Activated CD8-positive, alpha-beta T cell treated with anti-CD3 and anti-CD28 coated beads for 36 hours (primary cell): ENCODE results near the gene MTFMT. TPM values are rescaled to one million over a fixed set of nuclear protein-coding genes. Genes with fewer than 3 reads are reported as not detected.

Experiments used
- ATAC-seq: fragments of 200-7000 bp; cut with Tn5 transposase; one replicate; pipeline ENCODE4 v1.10.0; 2021; ENCODE audit warnings: mild to moderate bottlenecking, moderate library complexity
- CTCF ChIA-PET: fragments of 350-600 bp; sonication (Branson Sonifier 250); formaldehyde crosslinking; loops from one replicate; lab custom pipeline; 2021; ENCODE audit warnings: antibody characterized with exemption; lab: Charles Lee
- POLR2A ChIA-PET: fragments of 350-600 bp; sonication (Branson Sonifier 250); formaldehyde crosslinking; loops from one replicate; lab custom pipeline; 2021; ENCODE audit warnings: antibody characterized with exemption; lab: Charles Lee
- DNase-seq: peaks from one replicate; pipeline ENCODE4 v3.0.0-alpha.2; 2020
- H3K27ac Mint-ChIP-seq: one replicate; pipeline ENCODE4 v1.8.0; 2021; ENCODE audit warnings: mild to moderate bottlenecking, mixed read lengths
- H3K27me3 Mint-ChIP-seq: one replicate; pipeline ENCODE4 v1.8.0; 2021; ENCODE audit warnings: mixed read lengths
- H3K36me3 Mint-ChIP-seq: one replicate; pipeline ENCODE4 v1.8.0; 2021; ENCODE audit warnings: low read depth, mixed read lengths
- H3K4me1 Mint-ChIP-seq: one replicate; pipeline ENCODE4 v1.8.0; 2021; ENCODE audit warnings: low read depth, mixed read lengths
- H3K4me3 Mint-ChIP-seq: one replicate; pipeline ENCODE4 v1.8.0; 2021; ENCODE audit warnings: mild to moderate bottlenecking, moderate library complexity, mixed read lengths
- H3K9me3 Mint-ChIP-seq: one replicate; pipeline ENCODE4 v1.8.0; 2021; ENCODE audit warnings: mixed read lengths
- intact Hi-C: fragments of 100-400 bp; cut with micrococcal nuclease; formaldehyde crosslinking; loops from one replicate; pipeline ENCODE4 v1.10.0; 2022
- total RNA-seq, 2 experiments: library from RNA; stranded (reverse); gene quantifications; one replicate each; pipeline ENCODE4 v1.2.3, GENCODE V29; 2021
- TF ChIP-seq, protein P1 (sequence below): fragments of 200-600 bp; IDR thresholded peaks from one replicate; pipeline ENCODE4 v1.8.0; 2022; ENCODE audit warnings: antibody characterized with exemption, mild to moderate bottlenecking

The MTFMT gene
- total RNA-seq, 2 experiments from 2014 or later: 19.7 to 21.0 TPM

DNA sequence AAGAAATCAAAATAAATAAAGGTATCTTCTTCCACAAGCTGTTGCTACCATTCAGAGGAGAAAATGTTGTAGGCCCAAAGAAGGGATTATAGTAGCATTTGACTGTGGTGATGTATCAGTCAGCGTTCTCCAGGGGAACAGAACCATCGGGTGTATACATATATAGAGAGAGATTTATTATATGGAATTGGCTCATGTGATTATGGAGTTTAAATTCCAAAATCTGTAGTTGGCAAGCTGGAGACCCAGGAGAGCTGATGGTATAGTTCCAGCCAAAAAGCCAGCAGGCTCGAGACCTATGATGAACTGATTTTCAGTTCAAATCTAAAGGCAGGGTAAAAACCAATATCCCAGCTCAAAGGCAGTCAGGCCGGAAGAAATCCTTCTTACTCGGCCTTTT, 32.4 kb downstream of the MTFMT start:
- peaks cover 5% of the 10 kb centered on the region for H3K4me1 Mint-ChIP-seq
- TF ChIP-seq, protein P1, sequence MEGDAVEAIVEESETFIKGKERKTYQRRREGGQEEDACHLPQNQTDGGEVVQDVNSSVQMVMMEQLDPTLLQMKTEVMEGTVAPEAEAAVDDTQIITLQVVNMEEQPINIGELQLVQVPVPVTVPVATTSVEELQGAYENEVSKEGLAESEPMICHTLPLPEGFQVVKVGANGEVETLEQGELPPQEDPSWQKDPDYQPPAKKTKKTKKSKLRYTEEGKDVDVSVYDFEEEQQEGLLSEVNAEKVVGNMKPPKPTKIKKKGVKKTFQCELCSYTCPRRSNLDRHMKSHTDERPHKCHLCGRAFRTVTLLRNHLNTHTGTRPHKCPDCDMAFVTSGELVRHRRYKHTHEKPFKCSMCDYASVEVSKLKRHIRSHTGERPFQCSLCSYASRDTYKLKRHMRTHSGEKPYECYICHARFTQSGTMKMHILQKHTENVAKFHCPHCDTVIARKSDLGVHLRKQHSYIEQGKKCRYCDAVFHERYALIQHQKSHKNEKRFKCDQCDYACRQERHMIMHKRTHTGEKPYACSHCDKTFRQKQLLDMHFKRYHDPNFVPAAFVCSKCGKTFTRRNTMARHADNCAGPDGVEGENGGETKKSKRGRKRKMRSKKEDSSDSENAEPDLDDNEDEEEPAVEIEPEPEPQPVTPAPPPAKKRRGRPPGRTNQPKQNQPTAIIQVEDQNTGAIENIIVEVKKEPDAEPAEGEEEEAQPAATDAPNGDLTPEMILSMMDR: no peak
- intact Hi-C loops: no loop called here
- ATAC-seq: no peak
- ChIA-PET CTCF (interaction anchor here (2.0 kb wide), 1 partner anchor 12 kb away, joined by 5 read pairs; no protein-coding TSS in a partner anchor), POLR2A (no interaction called here)
- no peak overlapping the region for H3K4me3 Mint-ChIP-seq
- no peaks in the 10 kb centered on the region for H3K36me3 Mint-ChIP-seq
- H3K9me3 Mint-ChIP-seq: no peaks in the 10 kb centered on the region
- no peak for DNase-seq
- no peaks in the 10 kb centered on the region for H3K27me3 Mint-ChIP-seq
- H3K27ac Mint-ChIP-seq: no peak overlapping the region

DNA sequence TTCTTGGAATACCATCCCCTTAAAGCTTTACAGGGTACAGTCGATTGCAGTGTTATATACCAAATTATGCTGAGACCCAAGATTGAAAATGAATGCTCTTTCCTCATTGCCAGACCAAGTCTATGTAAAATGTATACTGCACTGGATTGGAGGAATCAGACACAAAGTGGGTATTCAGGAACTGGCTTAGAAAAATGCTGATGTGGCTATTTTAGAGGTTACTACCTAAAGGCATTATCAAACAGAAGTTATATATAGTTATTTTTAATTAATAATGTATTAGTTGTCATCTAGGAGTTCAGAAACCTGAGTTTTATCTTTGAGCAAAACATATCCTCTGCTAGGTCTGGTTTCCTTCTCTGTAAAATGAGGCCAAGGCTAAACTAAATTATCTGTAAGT, 36.1 kb downstream of the MTFMT start:
- Mint-ChIP-seq H3K36me3 (peaks cover 5% of the 10 kb centered on the region), H3K4me3 (peak overlapping the region; percentile 26), H3K27me3 (no peaks in the 10 kb centered on the region), H3K4me1 (peaks cover 21% of the 10 kb centered on the region), H3K9me3 (no peaks in the 10 kb centered on the region), H3K27ac (no peak overlapping the region)
- intact Hi-C loops: no loop called here
- TF ChIP-seq, protein P1: no peak
- CTCF ChIA-PET: interaction anchor here (1.2 kb wide), 1 partner anchor 262 kb away, joined by 3 read pairs; no protein-coding TSS in a partner anchor
- POLR2A ChIA-PET: no interaction called here
- ATAC-seq (no peak), DNase-seq (no peak)

DNA sequence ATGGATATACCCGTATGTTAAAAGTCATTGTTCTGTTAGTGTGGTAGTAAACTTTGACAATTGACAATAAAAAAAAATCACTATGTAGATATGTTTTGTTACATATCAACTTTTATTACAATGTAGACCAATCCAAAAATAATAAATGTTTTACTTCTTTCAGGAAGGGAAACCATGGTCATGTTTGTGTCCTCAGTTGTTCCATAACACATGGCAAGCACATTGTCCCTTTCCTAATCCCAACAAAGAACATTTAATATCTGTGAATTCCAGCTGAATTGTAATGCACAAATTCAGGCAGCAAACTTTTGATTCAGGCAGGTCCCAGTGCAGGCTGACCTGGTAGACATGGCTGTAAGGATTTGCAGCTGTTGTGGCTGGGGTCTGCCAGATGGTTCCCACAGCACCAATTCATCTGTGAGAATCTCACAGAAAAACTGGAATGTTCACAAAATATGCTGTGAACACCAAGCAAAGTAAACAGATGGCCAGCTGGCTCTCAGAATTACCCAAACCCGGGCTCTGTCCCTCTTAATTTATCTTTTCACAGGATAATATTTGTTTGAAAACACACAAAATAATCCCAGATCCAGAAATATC, 37.8 kb downstream of the MTFMT start:
- Mint-ChIP-seq H3K27ac (no peak overlapping the region), H3K4me1 (peaks cover 34% of the 10 kb centered on the region), H3K27me3 (no peaks in the 10 kb centered on the region), H3K9me3 (no peaks in the 10 kb centered on the region), H3K36me3 (peaks cover 7% of the 10 kb centered on the region), H3K4me3 (no peak overlapping the region)
- ATAC-seq: no peak
- CTCF ChIA-PET: interaction anchor here (0.6 kb wide), 1 partner anchor 518 kb away, joined by 3 read pairs; no protein-coding TSS in a partner anchor
- DNase-seq: no peak
- intact Hi-C loops: no loop called here
- TF ChIP-seq, protein P1: no peak
- POLR2A ChIA-PET: interaction anchor here (0.6 kb wide), 1 partner anchor 11 kb away, joined by 3 read pairs; no protein-coding TSS in a partner anchor

GRCh38 chr15:64990168-64990470, 39.3 kb downstream of the MTFMT start:
- POLR2A ChIA-PET: interaction anchor here (0.9 to 1.4 kb wide), 3 partner anchors 11 to 97 kb away, joined by 3 to 4 read pairs (median 4); no protein-coding TSS in a partner anchor
- intact Hi-C loops: no loop called here
- peak overlapping the region; percentile 97 for H3K4me3 Mint-ChIP-seq
- TF ChIP-seq, protein P1: no peak
- H3K36me3 Mint-ChIP-seq: peaks cover 10% of the 10 kb centered on the region
- ATAC-seq: no peak
- CTCF ChIA-PET: interaction anchor here (1.0 kb wide), 1 partner anchor 19 kb away, joined by 3 read pairs; no protein-coding TSS in a partner anchor
- peak overlapping the region; percentile 87 for H3K27ac Mint-ChIP-seq
- no peaks in the 10 kb centered on the region for H3K27me3 Mint-ChIP-seq
- H3K9me3 Mint-ChIP-seq: no peaks in the 10 kb centered on the region
- H3K4me1 Mint-ChIP-seq: peaks cover 42% of the 10 kb centered on the region
- DNase-seq: no peak
